Measurements from ENCODE around the gene SNAP47.

DNA sequence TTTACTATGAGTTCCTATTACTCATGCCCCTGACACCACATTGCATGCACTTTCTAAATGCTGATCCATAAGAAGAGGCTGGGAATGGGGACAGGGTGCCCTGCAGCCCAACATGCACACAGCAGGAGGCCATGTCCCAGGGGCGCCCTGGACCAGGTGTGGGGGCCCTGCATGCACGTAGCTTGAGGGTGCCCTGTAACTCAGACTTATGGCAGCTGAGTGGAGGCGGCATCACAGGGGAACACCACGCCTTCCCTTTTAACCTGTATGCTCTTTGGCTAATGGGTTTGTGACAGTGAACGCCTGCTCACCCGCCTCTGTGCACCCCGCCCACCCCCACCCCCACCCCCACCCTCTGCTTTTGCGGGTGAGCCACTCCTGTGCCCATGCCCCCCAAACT lies 36.1 kb downstream of the SNAP47 start:
- TF ChIP-seq EZH2 (IDR thresholded peaks at IDR 0.05; ENCODE audit: borderline replicate concordance, insufficient read depth, low read length, poor library complexity, severe bottlenecking) = no peak
- TF ChIP-seq POLR2AphosphoS5 (IDR thresholded peaks at IDR 0.05) = no peak
- TF ChIP-seq, protein P1, sequence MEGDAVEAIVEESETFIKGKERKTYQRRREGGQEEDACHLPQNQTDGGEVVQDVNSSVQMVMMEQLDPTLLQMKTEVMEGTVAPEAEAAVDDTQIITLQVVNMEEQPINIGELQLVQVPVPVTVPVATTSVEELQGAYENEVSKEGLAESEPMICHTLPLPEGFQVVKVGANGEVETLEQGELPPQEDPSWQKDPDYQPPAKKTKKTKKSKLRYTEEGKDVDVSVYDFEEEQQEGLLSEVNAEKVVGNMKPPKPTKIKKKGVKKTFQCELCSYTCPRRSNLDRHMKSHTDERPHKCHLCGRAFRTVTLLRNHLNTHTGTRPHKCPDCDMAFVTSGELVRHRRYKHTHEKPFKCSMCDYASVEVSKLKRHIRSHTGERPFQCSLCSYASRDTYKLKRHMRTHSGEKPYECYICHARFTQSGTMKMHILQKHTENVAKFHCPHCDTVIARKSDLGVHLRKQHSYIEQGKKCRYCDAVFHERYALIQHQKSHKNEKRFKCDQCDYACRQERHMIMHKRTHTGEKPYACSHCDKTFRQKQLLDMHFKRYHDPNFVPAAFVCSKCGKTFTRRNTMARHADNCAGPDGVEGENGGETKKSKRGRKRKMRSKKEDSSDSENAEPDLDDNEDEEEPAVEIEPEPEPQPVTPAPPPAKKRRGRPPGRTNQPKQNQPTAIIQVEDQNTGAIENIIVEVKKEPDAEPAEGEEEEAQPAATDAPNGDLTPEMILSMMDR (IDR thresholded peaks at IDR 0.05; ENCODE audit: poor library complexity, severe bottlenecking) = no peak
